ENCODE measurements around the gene TDRKH.

Gene TDRKH

DNA sequence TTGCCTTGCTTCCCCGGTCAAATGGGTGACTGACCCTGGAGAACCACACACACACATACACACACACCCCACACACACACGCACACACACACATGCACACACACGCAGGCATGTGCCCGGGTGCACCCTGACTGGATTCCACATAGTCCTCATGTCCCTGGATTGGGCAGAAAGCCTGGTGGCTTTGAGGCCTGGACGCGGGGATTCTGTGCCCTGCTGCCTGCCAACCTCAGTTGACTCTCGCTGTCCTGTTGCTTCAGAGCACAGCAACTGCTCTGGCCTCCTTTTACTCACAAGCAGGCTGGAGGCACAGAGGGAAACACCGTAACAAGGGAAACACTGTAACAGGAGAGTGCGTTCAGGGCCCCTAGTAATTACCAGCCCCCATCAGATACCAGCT, 34.9 kb upstream of the TDRKH start:
- TF ChIP-seq, protein P1, sequence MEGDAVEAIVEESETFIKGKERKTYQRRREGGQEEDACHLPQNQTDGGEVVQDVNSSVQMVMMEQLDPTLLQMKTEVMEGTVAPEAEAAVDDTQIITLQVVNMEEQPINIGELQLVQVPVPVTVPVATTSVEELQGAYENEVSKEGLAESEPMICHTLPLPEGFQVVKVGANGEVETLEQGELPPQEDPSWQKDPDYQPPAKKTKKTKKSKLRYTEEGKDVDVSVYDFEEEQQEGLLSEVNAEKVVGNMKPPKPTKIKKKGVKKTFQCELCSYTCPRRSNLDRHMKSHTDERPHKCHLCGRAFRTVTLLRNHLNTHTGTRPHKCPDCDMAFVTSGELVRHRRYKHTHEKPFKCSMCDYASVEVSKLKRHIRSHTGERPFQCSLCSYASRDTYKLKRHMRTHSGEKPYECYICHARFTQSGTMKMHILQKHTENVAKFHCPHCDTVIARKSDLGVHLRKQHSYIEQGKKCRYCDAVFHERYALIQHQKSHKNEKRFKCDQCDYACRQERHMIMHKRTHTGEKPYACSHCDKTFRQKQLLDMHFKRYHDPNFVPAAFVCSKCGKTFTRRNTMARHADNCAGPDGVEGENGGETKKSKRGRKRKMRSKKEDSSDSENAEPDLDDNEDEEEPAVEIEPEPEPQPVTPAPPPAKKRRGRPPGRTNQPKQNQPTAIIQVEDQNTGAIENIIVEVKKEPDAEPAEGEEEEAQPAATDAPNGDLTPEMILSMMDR (IDR thresholded peaks at IDR 0.05; ENCODE audit: borderline replicate concordance, control extremely low read depth, extremely low read depth, insufficient read depth, missing control alignments) = no peak
- in situ Hi-C loops (cut with MboI; ENCODE audit: low sequenced_read_pairs, unreplicated experiment) = no loop called here
- no peak for DNase-seq (ENCODE audit: low spot score)

DNA sequence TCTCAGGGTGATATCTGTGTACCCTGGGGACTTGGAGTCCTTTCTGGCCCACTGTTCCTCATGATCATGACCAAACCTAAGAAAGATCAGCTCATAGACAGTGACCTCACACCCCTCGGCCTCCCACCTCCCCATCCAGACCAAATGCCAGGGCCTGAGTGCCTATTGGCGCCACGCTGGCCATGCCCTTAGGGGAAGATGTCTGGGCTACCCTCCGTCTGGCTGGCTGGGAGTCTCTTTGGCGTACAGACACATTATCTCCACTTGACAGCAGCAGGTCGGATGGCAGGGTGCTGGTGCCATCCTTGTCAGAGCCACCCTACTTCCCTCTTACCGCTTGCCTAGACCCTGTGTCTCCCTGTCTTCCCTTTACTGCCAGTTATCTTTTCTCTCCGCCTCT, 32.9 kb upstream of the TDRKH start:
- DNase-seq (ENCODE audit: low spot score) = no peak
- TF ChIP-seq, protein P1 (IDR thresholded peaks at IDR 0.05; ENCODE audit: borderline replicate concordance, control extremely low read depth, extremely low read depth, insufficient read depth, missing control alignments) = no peak
- in situ Hi-C loops (cut with MboI; ENCODE audit: low sequenced_read_pairs, unreplicated experiment) = no loop called here

DNA sequence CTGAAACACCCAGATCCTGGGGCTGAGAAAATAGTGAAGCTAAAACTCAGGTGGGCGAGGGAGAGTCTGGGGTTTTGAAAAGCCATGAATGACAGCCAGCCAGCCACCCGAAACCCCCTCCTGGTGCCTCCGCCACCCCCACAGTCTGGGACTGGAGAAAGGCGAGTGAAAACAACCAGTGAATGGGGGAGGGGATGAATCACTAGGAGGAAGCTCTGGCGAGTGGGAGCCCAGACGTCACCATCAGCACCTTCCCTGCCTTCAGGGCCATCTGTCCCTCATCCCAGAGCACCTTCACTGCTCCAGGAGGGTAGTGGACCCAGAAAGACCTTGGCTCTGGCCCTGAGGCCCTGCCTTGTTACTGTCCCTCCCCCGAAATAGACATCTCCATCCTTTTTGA, 32.1 kb upstream of the TDRKH start:
- DNase-seq (ENCODE audit: low spot score) = no peak
- in situ Hi-C loops (cut with MboI; ENCODE audit: low sequenced_read_pairs, unreplicated experiment) = no loop called here
- TF ChIP-seq, protein P1 (IDR thresholded peaks at IDR 0.05; ENCODE audit: borderline replicate concordance, control extremely low read depth, extremely low read depth, insufficient read depth, missing control alignments) = no peak

DNA sequence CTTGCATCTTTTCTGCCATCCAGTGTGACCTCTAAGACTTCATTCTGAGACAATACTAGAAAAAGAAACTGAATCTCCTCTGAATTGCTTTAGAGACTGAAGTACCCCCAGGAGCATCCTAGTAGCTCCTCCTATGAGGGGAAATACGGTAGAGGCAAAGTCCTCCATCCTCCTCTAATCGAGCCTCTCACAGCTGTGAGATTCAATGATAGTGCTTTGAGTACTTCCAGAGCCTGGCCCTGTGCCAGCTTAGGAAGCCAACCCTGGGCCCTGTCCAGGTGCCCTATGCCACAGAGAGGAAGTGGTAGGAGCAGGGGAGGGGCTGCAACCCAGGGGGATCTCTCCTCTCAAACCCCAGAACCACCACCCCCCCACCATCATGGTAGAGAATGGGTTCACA, 30.6 kb upstream of the TDRKH start:
- DNase-seq (ENCODE audit: low spot score) = no peak
- TF ChIP-seq, protein P1 (IDR thresholded peaks at IDR 0.05; ENCODE audit: borderline replicate concordance, control extremely low read depth, extremely low read depth, insufficient read depth, missing control alignments) = no peak
- in situ Hi-C loops (cut with MboI; ENCODE audit: low sequenced_read_pairs, unreplicated experiment) = no loop called here

DNA sequence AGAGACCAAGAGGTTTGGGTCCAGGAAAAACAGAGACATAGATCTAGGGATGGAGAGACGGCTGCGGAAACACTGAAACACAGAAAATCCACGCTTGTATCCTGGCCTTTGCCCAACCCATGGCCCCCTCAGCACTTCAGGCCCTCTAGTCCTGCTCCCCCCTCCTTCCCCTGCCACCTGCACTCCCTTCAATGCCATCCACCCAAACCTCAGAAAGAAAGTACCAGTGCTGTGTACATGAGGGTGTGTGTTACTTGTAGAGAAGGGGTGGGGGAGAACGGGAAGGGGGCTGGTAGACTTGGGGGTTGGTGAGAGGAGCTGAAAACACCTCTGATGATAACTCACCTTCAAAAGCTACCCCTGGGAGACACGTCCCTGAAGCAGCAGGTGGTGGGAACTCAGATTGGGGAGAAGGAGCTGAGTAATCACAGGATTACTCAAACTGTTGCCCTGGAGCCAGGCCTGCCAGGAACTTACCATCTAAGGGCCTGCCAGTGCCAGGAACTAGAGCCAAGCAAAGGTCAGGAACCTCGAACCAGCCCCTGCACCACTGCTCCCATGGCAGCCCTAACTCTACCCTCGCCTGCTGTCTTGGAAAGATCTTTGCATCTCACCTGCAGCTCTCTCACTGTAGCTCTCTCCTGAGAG, 29.8 kb upstream of the TDRKH start:
- no peak for DNase-seq (ENCODE audit: low spot score)
- TF ChIP-seq, protein P1 (IDR thresholded peaks at IDR 0.05; ENCODE audit: borderline replicate concordance, control extremely low read depth, extremely low read depth, insufficient read depth, missing control alignments) = no peak
- in situ Hi-C loops (cut with MboI; ENCODE audit: low sequenced_read_pairs, unreplicated experiment) = no loop called here

DNA sequence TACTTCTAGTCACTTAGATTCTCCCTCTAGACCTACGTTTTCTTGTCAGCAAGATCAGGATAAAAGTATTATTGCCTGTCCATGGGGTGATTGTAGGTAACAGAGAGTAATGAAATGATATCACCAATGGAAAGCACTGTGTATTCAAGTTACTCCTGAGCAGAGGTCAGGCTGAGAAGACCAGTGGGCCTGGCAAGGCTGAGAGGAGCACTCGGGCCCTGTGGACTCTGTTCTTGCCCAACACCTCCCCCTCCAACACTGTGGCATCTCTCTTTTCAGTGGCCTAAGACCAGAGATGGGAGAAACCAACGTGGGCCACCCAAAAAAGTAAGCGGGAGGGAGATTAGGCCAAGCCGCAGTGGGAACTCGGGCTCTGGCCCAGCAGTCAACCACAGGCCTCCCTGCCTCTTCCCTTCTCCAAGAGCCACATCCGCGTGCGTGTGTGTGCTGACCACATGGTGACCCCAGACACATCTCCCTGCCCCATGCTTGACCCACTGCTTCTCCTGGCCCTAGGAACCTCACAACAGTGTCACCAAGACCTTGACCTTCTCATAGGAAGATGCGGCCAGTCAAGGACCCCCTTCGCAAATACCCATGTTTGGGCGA, 29.0 kb upstream of the TDRKH start:
- TF ChIP-seq, protein P1 (IDR thresholded peaks at IDR 0.05; ENCODE audit: borderline replicate concordance, control extremely low read depth, extremely low read depth, insufficient read depth, missing control alignments) = no peak
- in situ Hi-C loops (cut with MboI; ENCODE audit: low sequenced_read_pairs, unreplicated experiment) = no loop called here
- no peak for DNase-seq (ENCODE audit: low spot score)

Data from GM13976 (cell line).